Measurements from ENCODE around the gene KIF18B. TPM values are rescaled to one million over a fixed set of nuclear protein-coding genes. Genes with fewer than 3 reads are reported as not detected.

Gene KIF18B
- total RNA-seq, 2 donors from 2014 or later: 37.7 to 51.5 TPM

DNA sequence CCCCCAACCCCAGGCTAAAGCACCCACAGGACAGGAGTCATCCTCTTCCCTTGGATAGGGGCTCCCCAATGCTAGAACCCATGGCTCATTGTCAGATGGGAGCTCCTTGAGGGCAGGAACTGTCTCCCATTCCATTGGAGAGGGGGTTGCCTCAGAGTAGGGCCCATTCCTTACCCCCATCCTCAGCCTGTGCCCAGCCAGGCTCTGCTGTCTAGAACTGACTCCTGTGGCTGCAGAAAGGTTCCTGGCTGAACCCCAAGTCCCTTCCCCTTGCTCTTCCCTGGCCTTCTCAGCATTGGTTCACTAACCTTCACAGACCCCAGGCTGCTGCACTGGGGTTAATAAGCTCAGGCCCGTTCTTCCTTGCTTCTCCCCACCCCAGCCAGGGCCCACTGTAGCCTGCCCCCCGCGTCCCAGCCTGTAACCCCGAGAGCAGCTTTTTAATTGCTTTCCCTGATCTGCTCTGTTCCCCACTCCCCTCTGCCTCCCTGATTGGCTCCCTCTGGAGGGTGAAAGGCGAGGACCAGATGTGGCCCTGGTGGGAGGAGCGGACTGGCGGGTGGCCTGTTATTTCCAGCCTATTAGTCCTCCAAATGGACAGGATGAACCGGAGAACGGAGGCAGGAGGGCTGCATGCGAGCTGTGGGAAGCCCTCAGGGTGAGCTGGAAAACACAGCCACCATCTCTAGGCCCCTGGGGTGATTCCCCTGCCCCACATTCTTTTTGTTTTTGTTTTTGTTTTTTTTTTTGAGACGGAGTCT, 26.3 kb downstream of the KIF18B start:
- no peak overlapping the region for H3K27ac Mint-ChIP-seq
- no peaks in the 10 kb centered on the region for H3K4me1 Mint-ChIP-seq
- H3K9me3 Mint-ChIP-seq: no peaks in the 10 kb centered on the region
- ATAC-seq (replicated peaks): no peak
- no peak overlapping the region for H3K4me3 Mint-ChIP-seq
- H3K27me3 Mint-ChIP-seq: peaks cover 7% of the 10 kb centered on the region
- H3K36me3 Mint-ChIP-seq (ENCODE audit: low read depth): no peaks in the 10 kb centered on the region

DNA sequence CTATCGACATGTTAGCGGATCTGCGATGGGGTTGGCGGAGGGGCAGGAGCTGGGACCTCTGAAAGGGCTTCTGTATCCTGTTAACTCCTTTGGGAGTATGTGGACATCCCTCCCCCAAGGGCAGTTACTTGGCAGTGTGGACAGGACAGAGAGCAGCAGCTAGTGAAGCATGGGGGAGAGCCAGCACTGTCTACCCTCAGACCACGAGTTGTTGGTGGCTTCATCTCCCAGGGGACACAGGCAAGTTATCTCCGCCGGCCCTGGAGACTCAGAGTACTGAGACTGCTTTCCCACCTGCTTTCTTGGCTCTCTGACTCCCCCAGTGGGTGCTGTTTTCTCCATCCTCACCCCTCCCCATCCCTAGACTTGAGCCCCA, 27.0 kb downstream of the KIF18B start:
- peaks cover 7% of the 10 kb centered on the region for H3K27me3 Mint-ChIP-seq
- H3K36me3 Mint-ChIP-seq (ENCODE audit: low read depth): no peaks in the 10 kb centered on the region
- H3K27ac Mint-ChIP-seq: no peak overlapping the region
- H3K4me3 Mint-ChIP-seq: no peak overlapping the region
- no peaks in the 10 kb centered on the region for H3K4me1 Mint-ChIP-seq
- H3K9me3 Mint-ChIP-seq: no peaks in the 10 kb centered on the region
- ATAC-seq (replicated peaks): no peak

GRCh38 chr17:44919885-44920564, 27.5 kb downstream of the KIF18B start:
- Mint-ChIP-seq H3K4me1 (no peaks in the 10 kb centered on the region), H3K36me3 (ENCODE audit: low read depth) (no peaks in the 10 kb centered on the region), H3K9me3 (no peaks in the 10 kb centered on the region), H3K27me3 (peaks cover 7% of the 10 kb centered on the region), H3K4me3 (no peak overlapping the region), H3K27ac (no peak overlapping the region)
- ATAC-seq (replicated peaks): peak; percentile 96

- no peaks in the 10 kb centered on the region for H3K9me3 Mint-ChIP-seq
- peaks cover 10% of the 10 kb centered on the region for H3K27me3 Mint-ChIP-seq
Measured at GRCh38 chr17:44919411-44919810, 28.2 kb downstream of the KIF18B start.

DNA sequence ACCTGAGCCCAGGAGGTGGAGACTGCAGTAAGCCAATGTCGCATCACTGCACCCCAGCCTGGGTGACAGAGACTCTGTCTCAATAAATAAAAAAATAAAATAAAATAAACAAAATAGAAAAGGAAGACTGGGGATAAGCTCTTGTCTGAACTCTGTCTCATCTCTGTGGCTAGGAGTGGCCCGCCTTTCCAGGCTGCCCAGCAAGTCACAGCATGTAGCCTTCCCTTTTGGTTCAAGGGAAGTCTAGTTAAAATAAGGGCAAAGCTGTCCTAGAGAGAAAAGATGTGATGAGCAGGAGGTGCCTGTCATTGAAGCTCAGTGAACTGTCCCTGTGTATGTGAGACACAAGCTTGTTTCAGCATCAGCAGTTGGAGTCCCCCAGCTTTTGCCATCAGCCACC, 29.6 kb downstream of the KIF18B start:
- H3K36me3 Mint-ChIP-seq (ENCODE audit: low read depth): no peaks in the 10 kb centered on the region
- ATAC-seq (replicated peaks): no peak
- peaks cover 16% of the 10 kb centered on the region for H3K27me3 Mint-ChIP-seq
- H3K4me1 Mint-ChIP-seq: peaks cover 6% of the 10 kb centered on the region
- no peaks in the 10 kb centered on the region for H3K9me3 Mint-ChIP-seq
- no peak overlapping the region for H3K4me3 Mint-ChIP-seq
- no peak overlapping the region for H3K27ac Mint-ChIP-seq

More at GRCh38 chr17:44919411-44919810, 28.2 kb downstream of the KIF18B start:
- Mint-ChIP-seq H3K4me3 (no peak overlapping the region), H3K36me3 (ENCODE audit: low read depth) (no peaks in the 10 kb centered on the region), H3K4me1 (no peaks in the 10 kb centered on the region), H3K27ac (no peak overlapping the region)
- no peak for ATAC-seq (replicated peaks)

GRCh38 chr17:44917456-44917855, 30.1 kb downstream of the KIF18B start:
- no peak overlapping the region for H3K4me3 Mint-ChIP-seq
- H3K27me3 Mint-ChIP-seq: peaks cover 19% of the 10 kb centered on the region
- no peaks in the 10 kb centered on the region for H3K36me3 Mint-ChIP-seq (ENCODE audit: low read depth)
- peaks cover 6% of the 10 kb centered on the region for H3K4me1 Mint-ChIP-seq
- H3K9me3 Mint-ChIP-seq: no peaks in the 10 kb centered on the region
- H3K27ac Mint-ChIP-seq: no peak overlapping the region
- no peak for ATAC-seq (replicated peaks)

- Mint-ChIP-seq H3K4me1 (peaks cover 6% of the 10 kb centered on the region), H3K4me3 (no peak overlapping the region), H3K27me3 (peaks cover 21% of the 10 kb centered on the region), H3K36me3 (ENCODE audit: low read depth) (no peaks in the 10 kb centered on the region), H3K27ac (no peak overlapping the region), H3K9me3 (no peaks in the 10 kb centered on the region)
- no peak for ATAC-seq (replicated peaks)
Measured at GRCh38 chr17:44916781-44917241, 30.8 kb downstream of the KIF18B start.

- Mint-ChIP-seq H3K27ac (no peak overlapping the region), H3K9me3 (no peaks in the 10 kb centered on the region), H3K4me3 (no peak overlapping the region), H3K27me3 (peaks cover 17% of the 10 kb centered on the region), H3K36me3 (ENCODE audit: low read depth) (no peaks in the 10 kb centered on the region), H3K4me1 (peaks cover 6% of the 10 kb centered on the region)
- ATAC-seq (replicated peaks): no peak
Measured at GRCh38 chr17:44915862-44916780, 31.5 kb downstream of the KIF18B start.

- H3K4me1 Mint-ChIP-seq: peaks cover 10% of the 10 kb centered on the region
- no peak for ATAC-seq (replicated peaks)
- H3K4me3 Mint-ChIP-seq: no peak within 1 kb of the TSS
- no peaks in the 10 kb centered on the region for H3K9me3 Mint-ChIP-seq
- H3K27ac Mint-ChIP-seq: no peak within 1 kb of the TSS
- H3K36me3 Mint-ChIP-seq (ENCODE audit: low read depth): no peaks in the 10 kb centered on the region
- H3K27me3 Mint-ChIP-seq: peaks cover 19% of the 10 kb centered on the region
Measured at GRCh38 chr17:44915321-44915726, 32.2 kb downstream of the KIF18B start, which contains the start of gene GFAP. GFAP (minus strand) TSS chr17:44915500; CDS start chr17:44915486, 14 bp downstream.

- no peak overlapping the region for H3K4me3 Mint-ChIP-seq
- no peak overlapping the region for H3K27ac Mint-ChIP-seq
- no peaks in the 10 kb centered on the region for H3K36me3 Mint-ChIP-seq (ENCODE audit: low read depth)
- no peak for ATAC-seq (replicated peaks)
- H3K9me3 Mint-ChIP-seq: no peaks in the 10 kb centered on the region
- H3K4me1 Mint-ChIP-seq: peaks cover 10% of the 10 kb centered on the region
- peaks cover 19% of the 10 kb centered on the region for H3K27me3 Mint-ChIP-seq
Measured at GRCh38 chr17:44914698-44915271, 32.8 kb downstream of the KIF18B start.

DNA sequence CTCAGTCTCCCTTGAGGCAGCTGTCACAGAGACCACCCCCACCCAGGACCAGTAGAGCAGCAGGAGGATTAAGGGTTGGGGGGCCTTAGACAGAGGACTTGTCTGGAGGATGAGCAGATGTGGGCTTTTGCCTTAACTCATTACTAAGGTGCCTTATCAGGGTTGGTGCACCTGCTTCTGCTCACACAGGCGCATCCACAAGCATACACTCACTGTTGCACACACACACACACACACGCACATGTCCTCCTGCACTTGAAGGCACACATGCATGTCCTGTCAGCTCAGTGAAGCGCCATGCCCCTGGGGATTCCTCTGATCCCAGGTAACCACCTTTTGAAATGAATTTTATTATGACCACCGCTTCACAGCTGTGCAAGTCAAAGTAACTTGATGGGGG, 33.4 kb downstream of the KIF18B start:
- Mint-ChIP-seq H3K27me3 (peaks cover 19% of the 10 kb centered on the region), H3K4me3 (no peak overlapping the region), H3K9me3 (no peaks in the 10 kb centered on the region), H3K36me3 (ENCODE audit: low read depth) (no peaks in the 10 kb centered on the region), H3K27ac (no peak overlapping the region), H3K4me1 (peaks cover 10% of the 10 kb centered on the region)
- no peak for ATAC-seq (replicated peaks)

- Mint-ChIP-seq H3K4me3 (no peak overlapping the region), H3K4me1 (peaks cover 10% of the 10 kb centered on the region), H3K36me3 (ENCODE audit: low read depth) (no peaks in the 10 kb centered on the region), H3K27ac (no peak overlapping the region), H3K9me3 (no peaks in the 10 kb centered on the region), H3K27me3 (peaks cover 19% of the 10 kb centered on the region)
- ATAC-seq (replicated peaks): no peak
Measured at GRCh38 chr17:44913676-44914075, 33.9 kb downstream of the KIF18B start.

- Mint-ChIP-seq H3K27ac (peak overlapping the region; percentile 31), H3K4me1 (peaks cover 10% of the 10 kb centered on the region), H3K36me3 (ENCODE audit: low read depth) (no peaks in the 10 kb centered on the region), H3K27me3 (peaks cover 19% of the 10 kb centered on the region), H3K4me3 (peak overlapping the region; percentile 38), H3K9me3 (no peaks in the 10 kb centered on the region)
- no peak for ATAC-seq (replicated peaks)
Measured at GRCh38 chr17:44912763-44913544, 34.6 kb downstream of the KIF18B start.
